ENCODE data around the gene TMEM40. TPM values are rescaled to one million over a fixed set of nuclear protein-coding genes. Genes with fewer than 3 reads are reported as not detected.
"Not testable (repeated sequence)": the region's sequence is repeated elsewhere in the genome, so short reads cannot be mapped to it uniquely, and the experiment has no call there.

Gene TMEM40
- total RNA-seq, 1 experiment from 2014 or later: not detected

DNA sequence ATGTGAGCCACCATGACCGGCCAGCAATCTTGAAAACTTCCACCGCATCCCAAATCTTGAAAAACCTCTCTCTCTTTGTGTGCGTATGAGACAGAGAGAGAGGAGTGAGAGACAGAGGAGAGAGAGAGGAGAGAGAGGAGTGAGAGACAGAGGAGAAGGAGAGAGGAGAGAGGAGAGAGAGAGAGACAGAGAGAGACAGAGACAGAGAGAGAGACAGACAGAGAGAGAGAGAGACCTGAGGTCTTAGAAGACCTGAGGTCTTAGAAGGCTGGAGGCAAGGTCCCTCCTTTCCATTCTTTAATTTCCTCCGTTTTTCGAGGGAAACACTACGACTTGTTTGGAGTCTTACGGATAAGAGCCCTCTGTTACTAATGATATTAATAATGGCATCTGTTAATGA is 39.5 kb downstream of the TMEM40 start:
- DNase-seq (ENCODE audit: low read depth): no peak

DNA sequence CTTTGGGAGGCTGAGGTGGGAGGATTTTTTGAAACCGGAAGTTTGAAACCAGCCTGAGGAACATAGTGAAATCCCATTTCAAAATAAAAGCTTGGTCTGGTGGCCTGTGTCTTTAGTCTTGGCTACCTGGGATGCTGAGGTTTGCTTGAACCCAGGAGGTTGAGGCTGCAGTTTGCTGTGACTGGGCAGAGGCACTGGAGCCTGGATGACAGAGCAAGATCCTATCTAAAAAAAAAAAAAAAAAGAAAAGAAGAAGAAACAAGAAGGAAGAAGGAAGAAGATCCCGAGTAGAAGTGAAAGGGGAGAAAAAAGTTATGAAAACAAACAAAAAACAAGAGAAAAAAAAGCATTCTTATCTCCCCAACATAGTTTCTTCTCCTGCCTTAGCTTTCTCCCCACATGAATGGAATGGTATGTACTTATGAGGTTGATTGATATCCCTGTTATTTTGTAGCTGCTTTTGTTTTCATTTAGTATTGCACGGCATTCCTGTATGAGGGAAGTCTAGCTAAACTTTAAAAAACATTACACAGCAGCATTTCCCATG is 42.4 kb downstream of the TMEM40 start:
- DNase-seq (ENCODE audit: low read depth): no peak

DNA sequence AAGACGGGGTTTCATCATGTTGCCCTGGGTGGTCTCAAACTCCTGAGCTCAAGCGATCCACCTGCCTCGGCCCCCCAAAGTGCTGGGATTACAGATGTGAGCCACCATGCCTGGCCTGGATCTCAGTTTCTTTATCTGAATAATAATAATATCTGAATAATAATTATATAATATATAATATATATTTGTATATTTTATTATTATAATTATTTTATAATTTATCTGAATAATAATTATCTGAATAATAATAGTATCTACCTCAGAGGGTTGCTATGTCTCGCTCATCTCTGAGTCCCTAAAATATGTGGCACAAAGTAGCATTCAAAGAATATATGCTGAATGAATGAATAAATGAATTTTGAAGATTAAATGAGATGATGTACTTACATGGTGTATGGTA is 44.8 kb downstream of the TMEM40 start:
- DNase-seq (ENCODE audit: low read depth): no peak

DNA sequence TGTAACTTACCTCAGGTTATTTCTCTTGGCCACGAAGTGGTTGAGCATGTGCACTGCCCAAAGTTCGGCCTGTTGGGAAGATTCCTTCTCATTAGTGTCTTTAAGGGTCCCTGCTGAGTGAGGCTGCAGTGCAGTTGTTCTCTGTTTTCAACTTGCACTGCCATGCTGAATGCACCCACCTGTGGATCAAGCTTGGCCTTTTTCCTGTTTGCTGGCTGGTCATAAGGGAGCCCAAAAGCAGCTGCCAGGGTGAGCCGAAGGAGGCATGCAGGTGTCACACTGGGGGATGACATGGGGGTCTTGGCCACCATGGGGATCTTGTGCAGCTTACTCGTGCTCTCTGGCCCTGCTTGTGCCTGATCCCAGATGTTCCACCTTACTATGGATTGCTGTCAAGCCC is 49.0 kb downstream of the TMEM40 start:
- DNase-seq (ENCODE audit: low read depth): no peak

DNA sequence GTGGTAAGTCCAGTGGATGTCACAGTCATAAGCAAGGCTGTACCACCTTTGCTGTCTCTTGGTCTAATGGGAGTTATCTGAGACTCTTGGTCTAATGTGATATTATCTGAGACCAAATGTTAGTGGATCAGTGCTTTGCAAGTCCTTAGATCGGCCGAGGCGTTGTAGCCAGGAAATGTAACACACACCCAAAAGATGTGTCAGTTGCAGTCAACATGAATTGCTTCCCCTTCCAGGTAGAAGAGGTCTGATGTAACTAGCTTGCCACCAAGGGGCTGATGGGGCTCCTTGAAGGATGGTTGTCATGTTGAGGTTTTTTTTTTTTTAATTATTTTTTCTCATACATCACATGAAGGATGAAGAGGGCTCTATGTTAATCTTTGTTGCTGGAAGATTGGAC is 49.7 kb downstream of the TMEM40 start:
- no peak for DNase-seq (ENCODE audit: low read depth)

DNA sequence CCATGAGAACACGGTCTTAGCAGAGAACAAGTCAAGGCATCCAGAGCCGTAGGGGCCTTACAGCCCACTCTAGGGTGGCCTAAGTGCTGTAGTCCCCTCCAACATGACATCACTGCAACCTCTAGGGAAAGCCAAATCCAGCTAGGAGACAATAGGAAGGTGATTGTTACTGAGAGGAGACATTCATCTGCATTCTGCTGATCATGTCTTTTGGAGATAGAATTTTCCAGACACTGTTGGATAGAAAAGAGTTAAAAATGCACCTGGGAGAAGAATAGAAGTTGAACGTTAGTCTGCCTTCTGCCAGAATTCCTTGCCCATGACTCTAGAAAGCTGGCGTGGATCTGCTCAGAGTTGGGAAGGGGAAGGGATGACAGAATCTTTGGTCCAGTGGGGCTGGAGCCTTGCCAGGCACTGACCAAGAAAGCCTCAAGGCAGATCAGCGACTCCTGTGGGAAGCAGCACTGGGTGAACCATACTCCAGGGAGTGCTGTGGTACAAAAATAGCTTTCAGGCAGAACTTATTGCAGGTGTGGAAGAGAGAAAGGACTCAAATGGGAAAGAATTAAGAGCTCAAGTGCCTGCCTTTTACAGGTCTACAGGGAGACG is 50.4 kb downstream of the TMEM40 start:
- DNase-seq (ENCODE audit: low read depth): peak; percentile 52

DNA sequence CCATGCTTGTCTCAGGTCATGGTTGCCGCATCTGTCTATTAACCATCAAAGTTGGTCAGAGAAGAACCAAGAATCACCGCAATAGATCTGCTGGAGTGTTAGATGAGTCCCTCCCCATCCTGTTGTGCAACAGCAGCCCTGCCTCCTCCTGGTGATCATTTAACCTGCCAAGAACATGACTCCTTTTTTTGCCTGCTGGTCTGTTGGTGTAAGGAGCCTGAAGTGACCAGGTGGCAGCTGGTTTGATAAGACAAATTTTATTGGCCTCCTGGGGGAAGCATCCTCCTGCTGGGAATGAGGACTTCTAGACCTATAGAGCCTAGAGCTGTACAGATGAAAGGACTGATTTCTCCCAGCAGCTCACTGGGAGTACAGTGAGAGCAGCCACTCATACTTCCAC is 51.6 kb downstream of the TMEM40 start:
- DNase-seq (ENCODE audit: low read depth): no peak

DNA sequence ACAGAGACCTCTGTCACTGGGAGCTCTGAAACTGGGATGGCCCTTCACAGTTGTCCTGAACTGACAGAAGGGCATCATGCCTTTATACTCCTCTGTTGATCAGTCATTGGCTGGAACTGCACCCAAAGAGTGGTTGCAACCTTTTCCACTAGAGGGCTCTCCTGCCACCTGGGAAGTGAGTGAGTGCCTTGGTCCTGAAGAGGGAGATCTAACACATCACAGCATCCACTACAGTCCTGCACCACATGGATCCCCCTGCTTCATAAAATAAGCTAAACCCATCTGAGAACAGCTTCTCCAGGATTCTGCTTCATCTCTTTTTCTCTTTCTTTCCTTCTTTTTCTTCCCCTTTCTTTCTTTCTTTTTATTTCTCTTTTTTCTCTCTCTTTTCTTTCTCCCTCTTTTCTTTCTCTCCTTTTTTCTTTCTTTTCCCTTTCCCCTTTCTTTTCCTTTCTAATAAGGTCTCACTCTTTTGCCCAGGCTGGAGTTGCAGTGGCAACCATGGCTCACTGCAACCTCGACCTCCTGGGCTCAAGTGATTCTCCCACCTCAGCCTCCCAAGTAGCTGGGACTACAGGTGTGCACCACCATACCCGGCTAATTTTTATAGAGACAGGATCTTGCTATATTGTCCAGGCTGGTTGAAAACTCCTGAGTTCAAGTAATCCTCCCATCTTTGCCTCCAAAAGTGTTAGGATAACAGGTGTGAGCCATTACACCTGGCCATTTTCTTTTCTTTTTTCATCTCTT is 52.4 kb downstream of the TMEM40 start:
- DNase-seq (ENCODE audit: low read depth): peak; percentile 69

DNA sequence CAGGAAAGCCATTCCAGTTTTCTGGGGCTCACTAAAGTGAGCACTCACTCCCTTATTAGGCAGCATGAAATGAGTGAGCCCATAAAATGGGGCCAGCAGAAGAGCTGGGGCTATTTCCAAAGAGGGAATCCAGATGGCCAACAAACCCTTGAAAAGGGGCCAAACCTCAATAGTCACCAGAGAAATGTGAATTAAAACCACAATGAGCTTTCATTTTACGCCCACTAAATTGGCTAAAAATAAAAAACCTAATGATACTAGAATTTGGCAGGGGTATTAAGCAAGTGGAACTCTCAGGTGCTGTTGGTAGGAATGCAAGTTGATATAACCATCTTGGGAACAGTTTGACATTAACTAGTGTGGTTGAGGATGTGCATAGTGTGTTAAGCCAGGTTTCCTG is 53.1 kb downstream of the TMEM40 start:
- DNase-seq (ENCODE audit: low read depth): no peak

DNA sequence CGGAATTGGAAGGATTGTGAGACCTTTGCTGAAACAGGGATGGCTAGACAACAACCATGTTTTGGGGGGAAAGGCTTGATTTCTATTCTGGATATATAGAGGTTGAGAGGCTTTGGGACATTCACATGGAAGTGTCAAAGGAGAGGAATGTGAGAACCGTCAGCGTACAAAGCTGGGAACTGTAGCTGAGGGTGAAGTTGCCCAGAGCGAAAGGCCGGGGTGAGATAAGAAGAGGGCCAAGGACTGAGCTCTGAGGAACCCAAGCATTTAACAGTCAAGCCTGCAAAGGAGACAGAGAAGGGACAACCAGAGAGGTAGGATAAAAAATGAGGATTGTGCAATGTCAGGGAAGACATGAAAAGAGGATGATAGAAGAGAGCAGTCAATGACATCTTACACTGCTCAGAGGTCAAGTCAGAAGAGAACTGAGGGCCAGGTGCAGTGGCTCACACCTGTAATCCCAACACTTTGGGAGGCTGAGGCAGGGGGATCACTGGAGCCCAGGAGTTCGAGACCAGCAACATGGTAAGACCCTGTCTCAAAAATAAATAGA is 53.6 kb downstream of the TMEM40 start:
- DNase-seq (ENCODE audit: low read depth): no peak

DNA sequence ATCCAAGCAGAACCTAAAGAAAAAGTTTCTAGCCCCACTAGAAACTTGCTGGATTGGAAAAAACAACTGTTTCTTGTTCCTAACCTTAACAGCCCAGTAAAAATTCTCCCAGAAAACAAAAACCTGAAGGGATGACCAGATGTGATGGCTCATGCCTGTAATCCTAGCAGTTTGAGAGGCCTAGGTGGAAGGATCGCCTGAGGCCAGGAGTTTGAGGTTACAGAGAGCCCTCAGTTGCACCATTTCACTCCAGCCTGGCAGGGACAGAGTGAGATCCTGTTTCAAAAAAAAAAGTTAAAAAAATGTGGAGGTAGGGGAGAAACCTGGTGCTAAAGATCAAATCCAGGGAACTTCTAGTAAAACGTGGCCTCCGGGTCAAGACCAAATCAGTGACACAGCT is 56.6 kb downstream of the TMEM40 start:
- DNase-seq (ENCODE audit: low read depth): no peak

DNA sequence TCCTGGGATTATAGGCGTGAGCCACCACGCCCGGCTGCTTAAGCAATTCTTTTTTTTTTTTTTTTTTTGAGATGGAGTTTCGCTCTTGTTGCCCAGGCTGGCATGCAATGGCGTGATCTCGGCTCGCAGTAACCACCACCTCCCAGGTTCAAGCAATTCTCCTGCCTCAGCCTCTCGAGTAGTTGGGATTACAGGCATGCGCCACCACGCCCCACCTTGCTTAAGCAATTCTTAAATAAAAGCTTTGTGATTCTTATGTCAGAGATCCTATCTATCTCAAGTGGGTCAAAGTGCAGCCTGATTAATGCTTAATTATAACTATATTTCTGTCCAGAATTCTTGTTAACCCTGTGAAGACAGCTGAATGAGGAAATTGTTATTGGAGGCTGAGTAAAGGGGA is 57.5 kb downstream of the TMEM40 start:
- not testable (repeated sequence) for DNase-seq (ENCODE audit: low read depth)

DNA sequence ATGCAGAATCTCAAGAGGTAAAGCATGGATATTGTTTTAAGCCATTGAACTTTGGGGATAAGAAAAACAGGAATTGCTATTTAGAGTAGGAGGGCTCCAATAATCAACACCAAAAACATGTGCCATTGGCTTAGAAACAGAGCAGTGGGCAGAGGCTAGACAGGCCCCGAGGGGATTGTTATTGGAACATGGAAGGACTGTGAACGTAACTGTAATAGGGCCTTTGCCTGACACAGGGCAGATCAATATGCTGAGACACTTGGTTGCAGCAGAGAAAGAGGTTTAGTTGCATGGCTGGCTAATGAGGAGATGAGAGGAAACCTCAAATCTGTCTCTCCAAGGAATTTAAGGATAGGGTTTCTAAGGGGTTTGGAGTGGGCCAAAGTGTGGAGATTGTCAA is 58.3 kb downstream of the TMEM40 start:
- DNase-seq (ENCODE audit: low read depth): no peak

DNA sequence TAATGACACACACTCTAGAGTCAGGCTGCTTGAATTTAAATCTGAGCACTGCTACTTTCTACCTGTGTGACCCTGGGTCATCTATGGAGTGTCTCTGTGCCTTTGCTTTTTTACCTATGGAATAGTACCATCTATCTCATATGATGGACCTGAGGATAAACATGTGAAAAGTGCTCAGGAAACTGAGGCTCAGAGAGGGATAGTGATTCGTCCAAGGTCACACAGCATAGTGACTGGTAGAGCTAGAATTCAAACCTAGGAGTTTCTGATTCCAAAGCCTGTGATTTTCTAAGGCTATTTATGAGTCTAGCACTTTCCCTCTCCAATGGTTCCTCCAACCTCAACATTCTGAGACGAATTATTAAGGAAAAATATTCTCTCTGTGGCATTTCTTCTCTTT is 63.1 kb downstream of the TMEM40 start:
- no peak for DNase-seq (ENCODE audit: low read depth)

DNA sequence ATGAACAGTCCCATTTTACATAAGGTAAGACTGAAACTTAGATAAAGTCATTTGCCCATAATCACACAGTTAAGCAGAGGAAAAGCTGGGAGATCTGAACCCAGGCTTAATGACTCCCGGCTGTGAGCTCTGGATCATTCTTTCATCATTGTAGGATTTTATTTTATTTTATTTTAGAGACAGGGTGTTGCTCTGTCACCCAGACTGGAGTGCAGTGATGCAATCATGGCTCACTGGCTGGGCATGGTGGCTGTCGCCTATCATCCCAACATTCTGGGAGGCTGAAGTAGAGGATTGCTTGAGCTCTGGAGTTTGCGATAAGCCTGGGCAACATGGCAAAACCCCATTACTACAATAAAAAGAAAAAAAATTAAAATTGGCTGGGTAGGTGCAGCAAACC is 63.9 kb downstream of the TMEM40 start:
- DNase-seq (ENCODE audit: low read depth): no peak

DNA sequence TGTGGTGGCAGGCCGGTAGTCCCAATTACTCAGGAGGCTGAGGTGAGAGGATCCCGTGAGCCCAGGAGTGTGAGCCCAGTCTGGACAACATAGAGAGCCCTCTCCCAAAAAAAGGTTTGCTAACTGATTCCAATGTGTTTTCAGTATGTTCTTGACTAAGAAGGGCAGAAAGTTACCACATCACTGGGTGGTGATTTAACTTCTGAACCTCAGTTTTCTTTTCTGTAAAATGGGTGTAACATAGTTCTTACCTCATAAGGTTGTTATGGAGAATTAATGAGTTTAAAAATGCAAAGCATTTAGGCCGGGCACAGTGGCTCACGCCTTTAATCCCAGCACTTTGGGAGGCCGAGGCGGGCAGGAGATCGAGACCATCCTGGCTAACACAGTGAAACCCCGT is 66.6 kb downstream of the TMEM40 start:
- no peak for DNase-seq (ENCODE audit: low read depth)

DNA sequence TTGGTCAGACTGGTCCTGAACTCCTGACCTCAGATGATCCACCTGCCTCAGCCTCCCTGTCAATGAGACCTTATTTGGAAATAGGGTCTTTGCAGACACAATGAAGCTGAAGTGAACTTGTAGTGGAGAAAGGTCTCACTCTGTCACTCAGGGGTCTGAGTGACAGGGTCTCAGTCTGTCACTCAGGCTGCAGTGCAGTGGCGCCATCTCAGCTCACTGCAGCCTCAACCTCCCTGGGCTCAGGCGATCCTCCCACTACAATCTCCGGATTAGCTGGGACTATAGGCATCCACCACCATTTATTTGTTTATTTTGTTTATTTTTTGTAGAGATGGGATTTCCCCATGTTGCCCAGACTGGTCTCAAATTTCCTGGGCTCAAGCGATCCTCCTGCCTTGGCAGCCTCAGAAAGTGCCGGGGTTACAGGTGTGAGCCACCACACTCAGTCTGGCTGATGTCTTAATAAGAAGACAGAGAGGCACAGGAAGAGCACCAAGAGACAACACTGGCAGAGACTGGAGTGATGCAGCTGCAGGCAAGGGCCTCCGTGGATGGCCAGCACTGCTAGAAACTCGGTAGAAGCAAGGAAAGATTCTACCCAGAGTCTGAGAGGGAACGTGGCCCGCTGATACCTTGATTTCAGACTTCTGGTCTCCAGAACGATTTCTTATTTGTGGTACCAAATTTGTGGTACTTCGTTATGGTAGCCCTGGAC is 68.9 kb downstream of the TMEM40 start:
- no peak for DNase-seq (ENCODE audit: low read depth)

DNA sequence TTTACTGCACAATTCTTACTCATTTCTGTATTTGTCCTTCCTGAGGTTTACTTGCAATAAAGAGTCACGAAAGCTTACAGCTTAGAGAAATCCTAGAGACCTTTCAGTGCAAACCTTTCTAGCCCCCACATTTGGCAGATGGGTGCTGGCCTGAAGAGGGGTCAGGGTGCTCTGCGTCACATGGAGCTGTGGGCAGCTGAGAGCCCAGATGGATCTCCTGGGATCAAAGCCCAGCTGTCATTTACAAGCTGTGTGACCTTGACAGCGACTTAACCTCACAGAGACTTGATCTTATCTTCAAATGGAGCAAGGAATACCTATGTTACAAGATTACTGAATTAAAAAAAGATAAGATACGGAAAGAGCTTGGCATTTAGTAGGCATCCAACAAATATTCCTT is 71.1 kb downstream of the TMEM40 start:
- no peak for DNase-seq (ENCODE audit: low read depth)

DNA sequence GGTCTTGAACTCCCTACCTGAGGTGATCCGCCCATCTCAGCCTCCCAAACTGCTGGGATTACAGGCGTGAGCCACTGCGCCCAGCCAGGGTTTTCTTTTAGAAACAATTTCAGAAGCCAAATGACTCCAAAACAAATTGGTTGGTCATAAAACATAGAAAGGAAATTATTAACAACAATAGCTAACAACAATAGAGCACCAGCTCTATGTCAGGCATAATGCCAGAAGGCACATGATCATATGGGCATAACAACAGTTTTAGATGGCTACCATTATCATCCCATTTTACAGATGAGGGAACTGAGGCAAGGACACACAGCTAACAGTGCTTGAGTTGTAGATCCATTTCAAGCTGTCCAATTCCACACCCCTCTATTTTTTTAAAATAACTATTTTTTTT is 73.0 kb downstream of the TMEM40 start:
- no peak for DNase-seq (ENCODE audit: low read depth)
